Ascending aorta (tissue), 2 donors: Measurements from ENCODE around the gene TGM1. TPM values are rescaled to one million over a fixed set of nuclear protein-coding genes. Genes with fewer than 3 reads are reported as not detected.

ENCODE experiments used
- DNase-seq, 2 donors: peaks; one replicate each; pipeline ENCODE4 v3.0.0-alpha.2; 2019; ENCODE audit warnings: low spot score in 2 of 2
- H3K27ac ChIP-seq, 2 donors: fragments of 200-600 bp; sonication (generic); one replicate each; pipeline ENCODE4 v1.5.1; 2016 to 2017; ENCODE audit warnings: mild to moderate bottlenecking in 1 of 2
- H3K27me3 ChIP-seq: fragments of 200-600 bp; sonication (generic); one replicate; pipeline ENCODE4 v1.5.1; 2017
- H3K36me3 ChIP-seq, 2 donors: fragments of 200-600 bp; sonication (generic); one replicate each; pipeline ENCODE4 v1.5.1; 2016
- H3K4me1 ChIP-seq, 2 donors: fragments of 200-600 bp; sonication (generic); one replicate each; pipeline ENCODE4 v1.5.1; 2016 to 2017; ENCODE audit warnings: mild to moderate bottlenecking in 1 of 2
- H3K4me3 ChIP-seq, 2 donors: fragments of 200-600 bp; sonication (generic); one replicate each; pipeline ENCODE4 v1.5.1; 2016 to 2017; ENCODE audit warnings: mild to moderate bottlenecking in 1 of 2
- H3K9me3 ChIP-seq, 2 donors: fragments of 200-600 bp; sonication (generic); one replicate each; pipeline ENCODE4 v1.5.1; 2016
- CTCF ChIP-seq, 3 experiments: fragments of 200-600 bp in 2 of 3; fragments of 450-650 bp in 1 of 3; sonication (generic) in 2 of 3; IDR thresholded peaks; one replicate each; pipeline ENCODE4 v1.5.1; 2016 to 2019; ENCODE audit warnings: antibody characterized with exemption in 3 of 3, mild to moderate bottlenecking in 1 of 3, moderate library complexity in 1 of 3
- intact Hi-C: fragments of 100-400 bp; cut with DNase I; formaldehyde crosslinking; loops from one replicate; pipeline ENCODE4 v1.15.1; 2023
- total RNA-seq: library from RNA; depleted of rRNA; stranded (reverse); fragments of >200 nt; gene quantifications from one replicate; pipeline ENCODE4 v1.1.0, GENCODE V29; 2016

Gene TGM1
- total RNA-seq, 1 donor from 2014 or later = 1.7 TPM

- Histone ChIP-seq H3K9me3 (no peaks in the 10 kb centered on the region), H3K36me3 (no peaks in the 10 kb centered on the region), H3K4me1 (no peaks in the 10 kb centered on the region), H3K27me3 (no peaks in the 10 kb centered on the region), H3K27ac (no peak overlapping the region), H3K4me3 (no peak overlapping the region)
- no peak for TF ChIP-seq CTCF (IDR thresholded peaks at IDR 0.05)
- intact Hi-C loops = no loop called here
- no peak for DNase-seq
Measured at GRCh38 chr14:24282736-24283135, 19.8 kb upstream of the TGM1 start.

- H3K4me3 ChIP-seq = no peak overlapping the region
- H3K9me3 ChIP-seq = no peaks in the 10 kb centered on the region
- no peak for DNase-seq
- no peaks in the 10 kb centered on the region for H3K27me3 ChIP-seq
- no peak overlapping the region for H3K27ac ChIP-seq
- no peaks in the 10 kb centered on the region for H3K4me1 ChIP-seq
- no peak for TF ChIP-seq CTCF (IDR thresholded peaks at IDR 0.05)
- H3K36me3 ChIP-seq = no peaks in the 10 kb centered on the region
- intact Hi-C loops = no loop called here
Measured at GRCh38 chr14:24281636-24282035, 18.7 kb upstream of the TGM1 start.

GRCh38 chr14:24280797-24281460, 18.0 kb upstream of the TGM1 start:
- Histone ChIP-seq H3K27ac (no peak overlapping the region), H3K4me3 (no peak overlapping the region), H3K36me3 (no peaks in the 10 kb centered on the region), H3K9me3 (no peaks in the 10 kb centered on the region), H3K27me3 (no peaks in the 10 kb centered on the region), H3K4me1 (no peaks in the 10 kb centered on the region)
- TF ChIP-seq CTCF (IDR thresholded peaks at IDR 0.05) = no peak
- intact Hi-C loops = no loop called here
- no peak for DNase-seq

- H3K27me3 ChIP-seq = no peaks in the 10 kb centered on the region
- H3K9me3 ChIP-seq = no peaks in the 10 kb centered on the region
- H3K36me3 ChIP-seq = no peaks in the 10 kb centered on the region
- no peak for DNase-seq
- no peak overlapping the region for H3K4me3 ChIP-seq
- no peak overlapping the region for H3K27ac ChIP-seq
- H3K4me1 ChIP-seq = no peaks in the 10 kb centered on the region
- intact Hi-C loops = no loop called here
- no peak for TF ChIP-seq CTCF (IDR thresholded peaks at IDR 0.05)
Measured at GRCh38 chr14:24279301-24280186, 16.6 kb upstream of the TGM1 start.

GRCh38 chr14:24278424-24278823, 15.4 kb upstream of the TGM1 start:
- Histone ChIP-seq H3K27ac (no peak overlapping the region), H3K27me3 (no peaks in the 10 kb centered on the region), H3K36me3 (no peaks in the 10 kb centered on the region)

More at GRCh38 chr14:24278424-24278823, 15.4 kb upstream of the TGM1 start:
- DNase-seq = no peak
- no peaks in the 10 kb centered on the region for H3K4me1 ChIP-seq
- H3K9me3 ChIP-seq = no peaks in the 10 kb centered on the region
- intact Hi-C loops = no loop called here
- H3K4me3 ChIP-seq = no peak overlapping the region
- no peak for TF ChIP-seq CTCF (IDR thresholded peaks at IDR 0.05)
